ENCODE results near the gene NFATC2IP. TPM values are rescaled to one million over a fixed set of nuclear protein-coding genes. Genes with fewer than 3 reads are reported as not detected.

Gene NFATC2IP
- total and polyA plus RNA-seq, 10 of the 15 experiments (the other 5 are each of a cell fraction or from before 2014, with no cell fraction given): 12.2 to 93.9 (median 46.9) TPM

- TF ChIP-seq FOXM1 (IDR thresholded peaks at IDR 0.05; ENCODE audit: low read depth, low read length) (no peak), MTA2 (IDR thresholded peaks at IDR 0.05; ENCODE audit: low read depth) (peak; percentile 54; the same call in 1 of the 2 replicates), RFX5 (IDR thresholded peaks at IDR 0.05; ENCODE audit: low read depth, low read length) (no peak), SMC3 (IDR thresholded peaks at IDR 0.05; ENCODE audit: borderline replicate concordance, low read length) (peak; percentile 19; the same call in 1 of the 2 replicates), MEF2B (IDR thresholded peaks at IDR 0.05; ENCODE audit: partially characterized antibody, poor library complexity, severe bottlenecking) (peak; percentile 73), TCF12 (IDR thresholded peaks at IDR 0.05; ENCODE audit: low read depth, low read length) (0 out of 2 replicates have a peak, but pooled peaks have one; percentile 32), RBBP5 (conservative IDR thresholded peaks at IDR 0.05) (no peak), PAX8 (IDR thresholded peaks at IDR 0.05) (no peak), SREBF1 (IDR thresholded peaks at IDR 0.05; ENCODE audit: low read length) (no peak), NBN (IDR thresholded peaks at IDR 0.05) (peak; percentile 76), SIN3A (IDR thresholded peaks at IDR 0.05; ENCODE audit: low read depth, low read length) (peak; percentile 78), RUNX3 (IDR thresholded peaks at IDR 0.05; ENCODE audit: low read length) (peak; percentile 57), IRF4 (IDR thresholded peaks at IDR 0.05; ENCODE audit: low read depth, low read length) (peak; percentile 41; the same call in 1 of the 2 replicates), POLR2AphosphoS2 (IDR thresholded peaks at IDR 0.05; ENCODE audit: low read depth, low read length) (peak; percentile 72; the same call in 1 of the 2 replicates), TBL1XR1 (IDR thresholded peaks at IDR 0.05; ENCODE audit: low read depth, low read length) (no peak), E2F4 (IDR thresholded peaks at IDR 0.05; ENCODE audit: low read depth, low read length) (no peak), ATF7 (IDR thresholded peaks at IDR 0.05; ENCODE audit: low read depth) (peak; percentile 69; the same call in 1 of the 2 replicates), SMAD5 (IDR thresholded peaks at IDR 0.05; ENCODE audit: low read depth) (no peak), RAD51 (IDR thresholded peaks at IDR 0.05) (peak; percentile 91), STAT3 (IDR thresholded peaks at IDR 0.05; ENCODE audit: low read depth, low read length) (0 out of 2 replicates have a peak, but pooled peaks have one; percentile 58), PAX5 (IDR thresholded peaks at IDR 0.05; ENCODE audit: borderline replicate concordance, low read depth, low read length) (no peak; the same call in 1 of the 2 replicates), TCF3 (IDR thresholded peaks at IDR 0.05; ENCODE audit: borderline replicate concordance, insufficient read depth, low read depth, low read length) (peak; percentile 6; the same call in 1 of the 2 replicates), CREM (IDR thresholded peaks at IDR 0.05; ENCODE audit: low read depth) (no peak), MEF2A (IDR thresholded peaks at IDR 0.05; ENCODE audit: insufficient read depth, low read depth, low read length) (peak; percentile 67; the same call in 1 of the 2 replicates), USF2 (IDR thresholded peaks at IDR 0.05; ENCODE audit: borderline replicate concordance, low read depth, low read length) (peak; percentile 55; the same call in 1 of the 2 replicates), USF1 (IDR thresholded peaks at IDR 0.05; ENCODE audit: borderline replicate concordance, extremely low read length, insufficient read depth, low read depth, low read length) (peak; percentile 57)
These were observed 26.9 kb upstream of the NFATC2IP start (continued) for GRCh38 chr16:28923652-28924398.
